Prostate gland (tissue), 2 donors: ENCODE data around the gene RELL1.

Experiments used
- CTCF ChIP-seq, 4 experiments: fragments of 200-600 bp in 2 of 4; fragments of 450-650 bp in 2 of 4; sonication (generic) in 2 of 4; IDR thresholded peaks; 1 replicate in 3 of 4; 2 replicates in 1 of 4; pipeline ENCODE4 v1.5.1; 2016 to 2019; ENCODE audit warnings: antibody characterized with exemption in 4 of 4, mild to moderate bottlenecking in 2 of 4, moderate library complexity in 2 of 4
- POLR2A ChIP-seq: fragments of 450-650 bp; IDR thresholded peaks from one replicate; pipeline ENCODE4 v1.6.1; 2016; ENCODE audit warnings: antibody characterized with exemption, mild to moderate bottlenecking

DNA sequence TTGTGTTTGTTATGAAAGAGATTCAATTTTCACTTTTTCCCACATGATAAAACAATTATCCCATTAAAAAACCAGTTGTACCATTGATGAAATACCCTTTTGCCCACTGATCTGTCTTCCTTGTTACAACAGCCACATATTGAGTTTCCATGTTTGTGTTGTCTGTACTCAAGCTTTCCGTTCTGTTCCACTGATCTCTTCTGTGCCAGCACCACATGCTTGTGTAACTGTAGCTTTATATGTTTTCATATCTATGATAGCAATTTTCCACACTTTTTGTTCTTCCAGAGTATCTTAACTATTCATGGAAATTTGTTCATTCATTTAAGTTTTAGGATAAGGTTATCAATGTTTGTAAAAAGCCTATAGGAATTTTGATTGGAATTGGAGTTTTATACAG, 24.3 kb upstream of the RELL1 start:
- TF ChIP-seq CTCF (IDR thresholded peaks at IDR 0.05): no peak
- TF ChIP-seq POLR2A: no peak
